Lower lobe of right lung (tissue), 2 donors: ENCODE measurements around the gene NVL. TPM values are rescaled to one million over a fixed set of nuclear protein-coding genes. Genes with fewer than 3 reads are reported as not detected.

ENCODE experiments used
- ATAC-seq, 2 donors: fragments of 200-7000 bp; cut with Tn5 transposase; one replicate each; pipeline ENCODE4 v1.9.1; 2020 to 2022; ENCODE audit warnings: mild to moderate bottlenecking in 2 of 2, moderate library complexity in 2 of 2
- DNase-seq: peaks from one replicate; pipeline ENCODE4 v3.0.0-alpha.2; 2020
- H3K27ac ChIP-seq: fragments of 200-600 bp; one replicate; pipeline ENCODE4 v1.8.0; 2022
- H3K27me3 ChIP-seq: fragments of 200-600 bp; one replicate; pipeline ENCODE4 v1.8.0; 2022; ENCODE audit warnings: low read depth
- H3K36me3 ChIP-seq: fragments of 200-600 bp; one replicate; pipeline ENCODE4 v1.8.0; 2022; ENCODE audit warnings: mild to moderate bottlenecking
- H3K4me1 ChIP-seq: fragments of 200-600 bp; one replicate; pipeline ENCODE4 v1.8.0; 2022
- H3K4me3 ChIP-seq: fragments of 200-600 bp; one replicate; pipeline ENCODE4 v1.8.0; 2022; ENCODE audit warnings: mild to moderate bottlenecking
- H3K9me3 ChIP-seq: fragments of 200-600 bp; one replicate; pipeline ENCODE4 v1.8.0; 2022
- CTCF ChIP-seq: fragments of 200-600 bp; IDR thresholded peaks from one replicate; pipeline ENCODE4 v1.8.0; 2022; ENCODE audit warnings: antibody characterized with exemption, mild to moderate bottlenecking
- intact Hi-C: fragments of 100-400 bp; cut with DNase I; formaldehyde crosslinking; loops from one replicate; pipeline ENCODE4 v1.11.0; 2022
- total RNA-seq: library from RNA; stranded (reverse); fragmentation: NEBNext Ultra II Directional; extraction: Animal tissue kit (Norgen Biotek cat#: 25700); gene quantifications from one replicate; pipeline ENCODE4 v1.2.1, GENCODE V29; 2021
- donor health status: DM: no; HTN: yes; CAD: no; lungs with severe emphysema.

NVL gene
- total RNA-seq, 1 donor from 2014 or later: 30.4 TPM

GRCh38 chr1:224237119-224237881 is 92.7 kb downstream of the NVL start:
- H3K4me3 ChIP-seq: no peak overlapping the region
- ATAC-seq (peak; percentile 84 to 87), DNase-seq (no peak)
- TF ChIP-seq CTCF: no peak
- peaks cover 30% of the 10 kb centered on the region for H3K36me3 ChIP-seq
- H3K27ac ChIP-seq: peak overlapping the region; percentile 61
- H3K4me1 ChIP-seq: peaks cover 12% of the 10 kb centered on the region
- H3K27me3 ChIP-seq: no peaks in the 10 kb centered on the region
- no peaks in the 10 kb centered on the region for H3K9me3 ChIP-seq
- intact Hi-C loops: no loop called here

GRCh38 chr1:224235813-224236493 is 94.0 kb downstream of the NVL start:
- Histone ChIP-seq H3K4me1 (peaks cover 12% of the 10 kb centered on the region), H3K4me3 (no peak overlapping the region), H3K9me3 (no peaks in the 10 kb centered on the region), H3K27ac (peak overlapping the region; percentile 11), H3K36me3 (peaks cover 42% of the 10 kb centered on the region), H3K27me3 (no peaks in the 10 kb centered on the region)
- ATAC-seq (peak in 1 of 2 donors; percentile 25), DNase-seq (no peak)
- intact Hi-C loops: no loop called here
- TF ChIP-seq CTCF: no peak

- intact Hi-C loops: no loop called here
- Histone ChIP-seq H3K4me3 (no peak overlapping the region), H3K27me3 (no peaks in the 10 kb centered on the region), H3K27ac (no peak overlapping the region), H3K36me3 (peaks cover 57% of the 10 kb centered on the region), H3K4me1 (peaks cover 12% of the 10 kb centered on the region), H3K9me3 (no peaks in the 10 kb centered on the region)
- TF ChIP-seq CTCF: no peak
- DNase-seq (no peak), ATAC-seq (no peak)
Observed at GRCh38 chr1:224234017-224234416, 96.0 kb downstream of the NVL start.

- no peak for ATAC-seq
- Histone ChIP-seq H3K4me3 (no peak overlapping the region), H3K9me3 (no peaks in the 10 kb centered on the region), H3K36me3 (peaks cover 56% of the 10 kb centered on the region), H3K27me3 (no peaks in the 10 kb centered on the region), H3K27ac (no peak overlapping the region), H3K4me1 (peaks cover 9% of the 10 kb centered on the region)
- TF ChIP-seq CTCF: no peak
- intact Hi-C loops: no loop called here
- DNase-seq: no peak
Observed at GRCh38 chr1:224226849-224227502, 103.0 kb downstream of the NVL start.

GRCh38 chr1:224223819-224224714 is 105.9 kb downstream of the NVL start:
- no peak for TF ChIP-seq CTCF
- DNase-seq (no peak), ATAC-seq (peak in 1 of 2 donors; percentile 29)
- Histone ChIP-seq H3K27ac (no peak overlapping the region), H3K27me3 (no peaks in the 10 kb centered on the region), H3K36me3 (peaks cover 28% of the 10 kb centered on the region), H3K4me1 (peaks cover 9% of the 10 kb centered on the region), H3K4me3 (no peak overlapping the region), H3K9me3 (no peaks in the 10 kb centered on the region)
- intact Hi-C loops: no loop called here
